ENCODE measurements around the gene ZNF296. TPM values are rescaled to one million over a fixed set of nuclear protein-coding genes. Genes with fewer than 3 reads are reported as not detected.

The ZNF296 gene
- total and polyA plus RNA-seq, 2 of the 8 experiments (the other 6 are each of a cell fraction or from before 2014, with no cell fraction given) = 2.7 to 7.5 TPM

DNA sequence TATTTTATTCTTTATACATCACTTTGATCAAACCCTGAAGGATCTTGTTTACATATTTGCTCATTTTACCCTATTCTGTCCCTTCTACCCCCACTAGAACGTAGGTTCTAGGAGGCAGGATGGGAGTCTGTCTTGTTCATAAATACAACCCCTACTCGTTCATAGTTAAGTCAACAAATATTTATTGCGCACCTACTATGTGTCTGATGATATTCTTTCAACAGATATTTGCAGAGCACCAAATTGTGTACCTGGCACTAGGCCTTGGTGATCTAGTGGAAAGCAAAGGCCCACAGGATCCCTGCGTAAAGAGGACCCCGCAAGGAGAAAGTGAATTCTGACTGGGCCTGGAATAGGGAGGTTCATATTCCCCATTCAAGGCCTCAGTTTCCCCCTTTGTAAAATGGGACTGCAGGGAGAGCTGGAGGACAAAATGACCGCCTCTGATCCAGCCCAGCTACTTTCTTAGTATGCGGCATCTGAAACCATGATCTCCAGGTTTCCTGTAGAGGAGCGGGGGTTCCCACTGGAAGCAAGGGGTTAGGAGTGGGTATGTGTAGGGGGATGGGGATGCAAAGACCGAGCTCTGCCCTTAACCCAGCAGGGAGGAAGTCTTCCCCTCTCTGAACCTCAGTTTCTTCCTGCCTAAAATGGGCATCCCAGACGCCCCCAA lies 2.2 kb upstream of the ZNF296 start:
- Histone ChIP-seq H3K56ac (replicated peaks; ENCODE audit: insufficient read length, low read depth, low read length) (peak overlapping the region; percentile 70), H3K23ac (ENCODE audit: insufficient read length) (no peak overlapping the region), H3K4me2 (ENCODE audit: insufficient read depth in 1 of 2, low read depth in 2 of 2, low read length in 2 of 2) (peak overlapping the region; percentile 87 to 99), H4K20me1 (replicated peaks in 1 of 2; ENCODE audit: control insufficient read depth in 1 of 2, insufficient read depth in 2 of 2, low read length in 2 of 2) (peaks cover 0 to 2% of the 10 kb centered on the region in 2 experiments), H3K23me2 (ENCODE audit: low read depth, low read length) (peaks cover 17% of the 10 kb centered on the region), H4K8ac (ENCODE audit: extremely low read depth, insufficient read depth, low read length) (peak overlapping the region; percentile 90; the same call in 1 of the 2 replicates), H2BK15ac (ENCODE audit: low read length) (peak overlapping the region; percentile 72; the same call in 1 of the 2 replicates), H2BK12ac (ENCODE audit: low read depth, low read length) (peak overlapping the region; percentile 90; the same call in 1 of the 2 replicates), H3K79me2 (ENCODE audit: control insufficient read depth in 1 of 2, insufficient read depth in 2 of 2, low read length in 2 of 2) (peaks cover 5 to 40% of the 10 kb centered on the region in 2 experiments), H2BK5ac (ENCODE audit: low read depth, low read length) (peak overlapping the region; percentile 97), H3K4me1 (replicated peaks in 1 of 4; ENCODE audit: control insufficient read depth in 3 of 4, insufficient read depth in 4 of 4, low read length in 3 of 4) (peaks cover 13 to 37% (median 20%) of the 10 kb centered on the region in 4 experiments), H4K5ac (ENCODE audit: insufficient read length, low read depth, low read length) (peak overlapping the region; percentile 49), H2AK5ac (ENCODE audit: low read depth, low read length) (peak overlapping the region; percentile 80; the same call in 1 of the 2 replicates), H3K79me1 (ENCODE audit: low read depth, low read length) (peaks cover 9% of the 10 kb centered on the region), H3K27me3 (replicated peaks in 1 of 4; ENCODE audit: control insufficient read depth in 3 of 4, extremely low read depth in 1 of 4, insufficient read depth in 3 of 4, low read length in 3 of 4) (no peaks in the 10 kb centered on the region), H4K91ac (replicated peaks; ENCODE audit: insufficient read length, low read length) (peak overlapping the region; percentile 32), H3K36me3 (ENCODE audit: control insufficient read depth in 2 of 4, insufficient read depth in 4 of 4, low read length in 3 of 4) (peaks cover 0 to 21% (median 4%) of the 10 kb centered on the region in 4 experiments; a peak in 4 of 8 replicates), H3K4me3 (ENCODE audit: extremely low read depth in 1 of 4, insufficient read depth in 2 of 4, low read depth in 3 of 4, low read length in 4 of 4) (peak overlapping the region; percentile 87 to 98 (median 94)), H3K27ac (ENCODE audit: low read depth, low read length) (peak overlapping the region; percentile 94; the same call in 1 of the 2 replicates), H2BK20ac (ENCODE audit: low read length) (peak overlapping the region; percentile 55), H3K18ac (ENCODE audit: extremely low read depth, low read length) (peak overlapping the region; percentile 95), H3K9ac (replicated peaks in 1 of 4; ENCODE audit: extremely low read depth in 1 of 4, low read depth in 3 of 4, low read length in 3 of 4) (peak overlapping the region in 3 of 4 experiments; percentile 58 to 82 (median 82); a peak in 6 of 7 replicates), H3K9me3 (ENCODE audit: insufficient read depth in 2 of 2, low read depth in 1 of 2, low read length in 1 of 2) (no peaks in the 10 kb centered on the region), H2BK120ac (replicated peaks; ENCODE audit: low read depth, low read length) (peak overlapping the region; percentile 18), H3K14ac (ENCODE audit: insufficient read length) (no peak overlapping the region), H3K4ac (replicated peaks; ENCODE audit: insufficient read length, low read depth, low read length) (peak overlapping the region; percentile 81), H2AFZ (ENCODE audit: low read length) (no peak overlapping the region)
- POLR2A ChIA-PET (ENCODE audit: partially characterized antibody) = interaction anchor here (0.6 to 8.5 kb wide), 18 partner anchors 9 to 230 kb away, joined by 3 to 230 read pairs (median 6); partner anchors contain the start of genes APOE, BLOC1S3, PPP1R37 and RELB
- FAIRE-seq (no peak), DNase-seq (ENCODE audit: low read depth in 1 of 2, low spot score in 2 of 2) (no peak)
- peak; percentile 35 for TF ChIP-seq ASH2L (IDR thresholded peaks at IDR 0.05; ENCODE audit: low read length)
- no peak for TF ChIP-seq GABPA (IDR thresholded peaks at IDR 0.05; ENCODE audit: borderline replicate concordance, insufficient read depth, low read length)
- CTCF ChIA-PET (ENCODE audit: partially characterized antibody) = interaction anchor here (1.1 to 4.1 kb wide), 4 partner anchors 9 to 128 kb away, joined by 3 to 39 read pairs (median 4); partner anchors contain the start of gene PPP1R37
- WGBS, 2 experiments (ENCODE audit: extremely low coverage in 1 of 2, insufficient coverage in 1 of 2, insufficient read length in 1 of 2, insufficient replicate concordance in 2 of 2, low coverage in 1 of 2, low lambda C conversion rate in 2 of 2, missing lambda C conversion rate in 1 of 2) = 56% methylated on average over 10 of the region's 10 CpGs; no CpG with 5 or more reads in 1 of the 2 experiments

Measured in H1 (cell line).